GM12878 (cell line): Measurements from ENCODE around the gene ZNF814. TPM values are rescaled to one million over a fixed set of nuclear protein-coding genes. Genes with fewer than 3 reads are reported as not detected.

Experiments
- ATAC-seq: fragments of 200-7000 bp; cut with Tn5 transposase; 3 replicates; pipeline ENCODE4 v1.9.1; 2020; ENCODE audit warnings: mild to moderate bottlenecking, moderate library complexity
- BruUV-seq: library from RNA; stranded (reverse); fragments of 400-500 nt; replicated peaks from 2 replicates; lab custom pipeline; 2021; lab: Mats Ljungman, UMichigan
- CTCF ChIA-PET: fragments of 300-600 bp; sonication (Branson Sonifier 250); formaldehyde crosslinking; extraction: SDS; loops from one replicate; lab custom pipeline; 2021; ENCODE audit warnings: inconsistent platforms; lab: Yijun Ruan, JAX
- POLR2A ChIA-PET: fragments of 350-600 bp; formaldehyde crosslinking; extraction: SDS; loops from one replicate; lab custom pipeline; 2021; ENCODE audit warnings: inconsistent platforms; lab: Charles Lee
- RAD21 ChIA-PET: fragments of 300-600 bp; sonication (Branson Sonifier 250); formaldehyde crosslinking; loops from one replicate; lab custom pipeline; 2023; ENCODE audit warnings: antibody characterized with exemption; ENCODE audit not compliant: unreplicated experiment; lab: Charles Lee
- SMC1A ChIA-PET: fragments of 300-600 bp; sonication (Branson Sonifier 250); formaldehyde crosslinking; loops from one replicate; lab custom pipeline; 2023; ENCODE audit not compliant: unreplicated experiment, uncharacterized antibody; lab: Charles Lee
- DNase-seq: peaks from one replicate; pipeline ENCODE4 v3.0.0-alpha.2; 2011; ENCODE audit warnings: low read depth, low spot score
- FAIRE-seq: peaks from 3 replicates; lab custom pipeline; 2011; peaks lifted over from hg19 to GRCh38; lab: Jason Lieb, UNC
- H2AFZ ChIP-seq: 2 replicates; pipeline ENCODE4 v1.6.0; 2011; ENCODE audit warnings: low read depth, low read length, control low read depth; ENCODE audit not compliant: control insufficient read depth
- H3K27ac ChIP-seq: 2 replicates; pipeline ENCODE4 v1.5.1; 2011; ENCODE audit warnings: control low read depth; ENCODE audit not compliant: control insufficient read depth, insufficient read depth
- H3K27me3 ChIP-seq, 2 experiments: replicated peaks in 1 of 2; 2 replicates each; pipeline versions ENCODE4 v1.6.0 to v1.6.1; 2011; ENCODE audit warnings: low read length in 1 of 2; ENCODE audit not compliant: control insufficient read depth in 2 of 2, insufficient read depth in 2 of 2
- H3K36me3 ChIP-seq, 2 experiments: 2 replicates each; pipeline ENCODE4 v1.5.1; 2011; ENCODE audit warnings: low read length in 1 of 2; ENCODE audit not compliant: control insufficient read depth in 2 of 2, insufficient read depth in 2 of 2
- H3K4me1 ChIP-seq: 2 replicates; pipeline ENCODE4 v1.6.1; 2011; ENCODE audit warnings: mild to moderate bottlenecking, low read length, moderate library complexity, mixed read lengths; ENCODE audit not compliant: control insufficient read depth, insufficient read depth
- H3K4me2 ChIP-seq: 2 replicates; pipeline ENCODE4 v1.6.0; 2011; ENCODE audit warnings: control low read depth; ENCODE audit not compliant: control insufficient read depth, insufficient read depth
- H3K4me3 ChIP-seq: fragments of 200-600 bp; sonication (generic); 2 replicates; pipeline ENCODE4 v1.5.1; 2016
- H3K79me2 ChIP-seq: 2 replicates; pipeline ENCODE4 v1.6.0; 2011; ENCODE audit warnings: low read length; ENCODE audit not compliant: control insufficient read depth, insufficient read depth
- H3K9ac ChIP-seq: 2 replicates; pipeline ENCODE4 v1.8.0; 2011; ENCODE audit warnings: low read length, control low read depth, mixed read lengths; ENCODE audit not compliant: control insufficient read depth, insufficient read depth
- H3K9me3 ChIP-seq: replicated peaks from 3 replicates; pipeline ENCODE4 v1.5.1; 2011; ENCODE audit warnings: mild to moderate bottlenecking, low read length; ENCODE audit not compliant: control insufficient read depth, insufficient read depth
- H4K20me1 ChIP-seq: 2 replicates; pipeline ENCODE4 v1.6.0; 2011; ENCODE audit not compliant: control insufficient read depth, insufficient read depth
- CHD1 ChIP-seq: IDR thresholded peaks from 2 replicates; pipeline ENCODE4 v1.6.1; 2012; ENCODE audit warnings: low read depth, low read length, improper control_type of control experiment
- FOXM1 ChIP-seq: IDR thresholded peaks from 2 replicates; pipeline ENCODE4 v1.6.1; 2012; ENCODE audit warnings: low read depth, mild to moderate bottlenecking, inconsistent platforms, low read length, moderate library complexity
- KDM1A ChIP-seq: fragments of 200-600 bp; sonication (generic); IDR thresholded peaks from 2 replicates; pipeline ENCODE4 v1.6.1; 2016; ENCODE audit warnings: borderline replicate concordance
- MEF2A ChIP-seq: IDR thresholded peaks from 2 replicates; pipeline ENCODE4 v1.6.1; 2011; ENCODE audit warnings: low read depth, mild to moderate bottlenecking, low read length, moderate library complexity; ENCODE audit not compliant: insufficient read depth
- SRF ChIP-seq, 2 experiments: IDR thresholded peaks; 2 replicates each; pipeline ENCODE4 v1.6.1; 2011; ENCODE audit warnings: low read depth in 2 of 2, low read length in 2 of 2, mild to moderate bottlenecking in 1 of 2, moderate library complexity in 1 of 2
- TAF1 ChIP-seq: IDR thresholded peaks from 2 replicates; pipeline ENCODE4 v1.6.1; 2011; ENCODE audit warnings: mild to moderate bottlenecking, low read depth, low read length, borderline replicate concordance
- WRNIP1 ChIP-seq: IDR thresholded peaks from 2 replicates; pipeline ENCODE4 v1.6.1; 2011; ENCODE audit warnings: low read depth, low read length, improper control_type of control experiment, borderline replicate concordance
- WGBS: methylation state at CpG from one replicate; pipeline ENCODE4 v1.1.6; 2016; ENCODE audit warnings: low lambda C conversion rate; ENCODE audit not compliant: insufficient replicate concordance, insufficient coverage; ENCODE audit errors: missing lambda C conversion rate; 5-methylcytosine and 5-hydroxymethylcytosine counted together
- in situ Hi-C: fragments of 300-500 bp; cut with MboI; formaldehyde crosslinking; loops from 9 replicates; pipeline ENCODE4 v1.14.3; 2018; ENCODE audit warnings: mixed read lengths
- intact Hi-C: fragments of 100-400 bp; cut with micrococcal nuclease; formaldehyde crosslinking; loops from one replicate; pipeline ENCODE4 v1.14.2; 2022; ENCODE audit not compliant: unreplicated experiment
- polyA plus RNA-seq, 11 experiments: library from polyadenylated mRNA; depleted of rRNA in 4 of 11; unstranded in 6 of 11; stranded (reverse) in 5 of 11; fragments of >200 nt; fragmentation: Nextera tagmentation in 4 of 11; fragmentation: Illumina TruSeq in 1 of 11; extraction: Ambion mirVana in 4 of 11; extraction: Trizol in 1 of 11; gene quantifications; 1 replicate in 1 of 11; 2 replicates in 10 of 11; pipeline versions ENCODE4 v1.2.1 to v1.2.3, GENCODE V29; 2011 to 2016; ENCODE audit warnings: inconsistent platforms in 2 of 11, missing spikeins in 2 of 11, low read depth in 1 of 11
- total RNA-seq, 4 experiments: library from RNA; depleted of rRNA in 3 of 4; stranded (reverse); fragments of >200 nt in 3 of 4; fragmentation: Illumina TruSeq in 1 of 4; extraction: Trizol in 1 of 4; gene quantifications; 2 replicates each; pipeline versions ENCODE4 v1.2.1 to v1.2.3, GENCODE V29; 2013 to 2021
- TF ChIP-seq, protein P1 (sequence below): fragments of 450-650 bp; IDR thresholded peaks from 2 replicates; pipeline ENCODE4 v1.6.1; 2017; ENCODE audit warnings: mild to moderate bottlenecking, moderate library complexity
- TF ChIP-seq, protein P2 (sequence below): fragments of 450-650 bp; IDR thresholded peaks from 2 replicates; pipeline ENCODE4 v1.6.1; 2016; ENCODE audit warnings: mild to moderate bottlenecking
- TF ChIP-seq, protein P3 (sequence below): fragments of 450-650 bp; IDR thresholded peaks from 2 replicates; pipeline ENCODE4 v1.6.1; 2017; ENCODE audit warnings: borderline replicate concordance

ZNF814 gene
- total and polyA plus RNA-seq, 10 of the 15 experiments (the other 5 are each of a cell fraction or from before 2014, with no cell fraction given), result 10.9 to 31.0 (median 21.6) TPM

DNA sequence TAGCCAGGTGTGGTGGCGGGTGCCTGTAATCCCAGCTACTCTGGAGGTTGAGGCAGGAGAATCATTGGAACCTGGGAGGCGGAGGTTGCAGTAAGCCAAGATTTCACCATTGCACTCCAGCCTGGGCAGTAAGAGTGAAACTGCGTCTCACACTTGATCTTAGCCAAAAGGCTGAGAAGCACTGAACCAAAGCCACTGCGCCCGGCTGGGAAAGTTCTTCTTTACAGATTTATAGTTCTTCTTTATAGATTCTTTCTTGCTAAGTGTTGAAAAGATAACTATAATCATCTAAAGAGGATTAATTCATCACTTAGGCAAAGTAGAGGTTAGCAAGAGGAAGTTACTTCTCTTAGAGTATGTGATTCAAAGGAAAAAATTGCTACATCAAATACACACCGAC lies 16.4 kb upstream of the ZNF814 start:
- DNase-seq (no peak), ATAC-seq (peak; percentile 70), FAIRE-seq (no peak)
- no peak overlapping the region for H3K27ac ChIP-seq
- intact Hi-C loops, result no loop called here
- CTCF ChIA-PET, result interaction anchor here (0.9 to 1.3 kb wide), 2 partner anchors 11 to 440 kb away, joined by 3 to 5 read pairs; no protein-coding TSS in a partner anchor
- H3K36me3 ChIP-seq, result peaks cover 0 to 3% of the 10 kb centered on the region in 2 experiments; a peak in 3 of 4 replicates
- H3K9me3 ChIP-seq, result peaks cover 1% of the 10 kb centered on the region
- TF ChIP-seq, protein P1, sequence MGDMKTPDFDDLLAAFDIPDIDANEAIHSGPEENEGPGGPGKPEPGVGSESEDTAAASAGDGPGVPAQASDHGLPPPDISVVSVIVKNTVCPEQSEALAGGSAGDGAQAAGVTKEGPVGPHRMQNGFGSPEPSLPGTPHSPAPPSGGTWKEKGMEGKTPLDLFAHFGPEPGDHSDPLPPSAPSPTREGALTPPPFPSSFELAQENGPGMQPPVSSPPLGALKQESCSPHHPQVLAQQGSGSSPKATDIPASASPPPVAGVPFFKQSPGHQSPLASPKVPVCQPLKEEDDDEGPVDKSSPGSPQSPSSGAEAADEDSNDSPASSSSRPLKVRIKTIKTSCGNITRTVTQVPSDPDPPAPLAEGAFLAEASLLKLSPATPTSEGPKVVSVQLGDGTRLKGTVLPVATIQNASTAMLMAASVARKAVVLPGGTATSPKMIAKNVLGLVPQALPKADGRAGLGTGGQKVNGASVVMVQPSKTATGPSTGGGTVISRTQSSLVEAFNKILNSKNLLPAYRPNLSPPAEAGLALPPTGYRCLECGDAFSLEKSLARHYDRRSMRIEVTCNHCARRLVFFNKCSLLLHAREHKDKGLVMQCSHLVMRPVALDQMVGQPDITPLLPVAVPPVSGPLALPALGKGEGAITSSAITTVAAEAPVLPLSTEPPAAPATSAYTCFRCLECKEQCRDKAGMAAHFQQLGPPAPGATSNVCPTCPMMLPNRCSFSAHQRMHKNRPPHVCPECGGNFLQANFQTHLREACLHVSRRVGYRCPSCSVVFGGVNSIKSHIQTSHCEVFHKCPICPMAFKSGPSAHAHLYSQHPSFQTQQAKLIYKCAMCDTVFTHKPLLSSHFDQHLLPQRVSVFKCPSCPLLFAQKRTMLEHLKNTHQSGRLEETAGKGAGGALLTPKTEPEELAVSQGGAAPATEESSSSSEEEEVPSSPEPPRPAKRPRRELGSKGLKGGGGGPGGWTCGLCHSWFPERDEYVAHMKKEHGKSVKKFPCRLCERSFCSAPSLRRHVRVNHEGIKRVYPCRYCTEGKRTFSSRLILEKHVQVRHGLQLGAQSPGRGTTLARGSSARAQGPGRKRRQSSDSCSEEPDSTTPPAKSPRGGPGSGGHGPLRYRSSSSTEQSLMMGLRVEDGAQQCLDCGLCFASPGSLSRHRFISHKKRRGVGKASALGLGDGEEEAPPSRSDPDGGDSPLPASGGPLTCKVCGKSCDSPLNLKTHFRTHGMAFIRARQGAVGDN, result no peak
- TF ChIP-seq MEF2A, result no peak
- no peak for TF ChIP-seq WRNIP1
- no peak for TF ChIP-seq KDM1A
- TF ChIP-seq FOXM1, result no peak
- no peak for TF ChIP-seq SRF (IDR thresholded peaks at IDR 0.05; ENCODE audit: low read depth in 2 of 2, low read length in 2 of 2)
- no peak for TF ChIP-seq TAF1
- TF ChIP-seq, protein P2, sequence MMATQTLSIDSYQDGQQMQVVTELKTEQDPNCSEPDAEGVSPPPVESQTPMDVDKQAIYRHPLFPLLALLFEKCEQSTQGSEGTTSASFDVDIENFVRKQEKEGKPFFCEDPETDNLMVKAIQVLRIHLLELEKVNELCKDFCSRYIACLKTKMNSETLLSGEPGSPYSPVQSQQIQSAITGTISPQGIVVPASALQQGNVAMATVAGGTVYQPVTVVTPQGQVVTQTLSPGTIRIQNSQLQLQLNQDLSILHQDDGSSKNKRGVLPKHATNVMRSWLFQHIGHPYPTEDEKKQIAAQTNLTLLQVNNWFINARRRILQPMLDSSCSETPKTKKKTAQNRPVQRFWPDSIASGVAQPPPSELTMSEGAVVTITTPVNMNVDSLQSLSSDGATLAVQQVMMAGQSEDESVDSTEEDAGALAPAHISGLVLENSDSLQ, result no peak
- TF ChIP-seq, protein P3, sequence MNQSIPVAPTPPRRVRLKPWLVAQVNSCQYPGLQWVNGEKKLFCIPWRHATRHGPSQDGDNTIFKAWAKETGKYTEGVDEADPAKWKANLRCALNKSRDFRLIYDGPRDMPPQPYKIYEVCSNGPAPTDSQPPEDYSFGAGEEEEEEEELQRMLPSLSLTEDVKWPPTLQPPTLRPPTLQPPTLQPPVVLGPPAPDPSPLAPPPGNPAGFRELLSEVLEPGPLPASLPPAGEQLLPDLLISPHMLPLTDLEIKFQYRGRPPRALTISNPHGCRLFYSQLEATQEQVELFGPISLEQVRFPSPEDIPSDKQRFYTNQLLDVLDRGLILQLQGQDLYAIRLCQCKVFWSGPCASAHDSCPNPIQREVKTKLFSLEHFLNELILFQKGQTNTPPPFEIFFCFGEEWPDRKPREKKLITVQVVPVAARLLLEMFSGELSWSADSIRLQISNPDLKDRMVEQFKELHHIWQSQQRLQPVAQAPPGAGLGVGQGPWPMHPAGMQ, result no peak
- TF ChIP-seq CHD1, result no peak
- no peak overlapping the region for H3K9ac ChIP-seq
- POLR2A ChIA-PET, result no interaction called here
- no peak overlapping the region for H2AFZ ChIP-seq
- SMC1A ChIA-PET, result interaction anchor here (1.2 kb wide), 1 partner anchor 167 kb away, joined by 3 read pairs; no protein-coding TSS in a partner anchor
- H3K4me3 ChIP-seq, result no peak overlapping the region
- RAD21 ChIA-PET, result no interaction called here
- no peaks in the 10 kb centered on the region for H3K79me2 ChIP-seq
- no peaks in the 10 kb centered on the region for H4K20me1 ChIP-seq
- 0 out of 2 replicates have a peak overlapping the region, but pooled peaks have one; percentile 17 for H3K4me2 ChIP-seq
- 47% methylated on average over 6 of the region's 6 CpGs for WGBS
- no TSS peak for BruUV-seq
- H3K27me3 ChIP-seq, result no peaks in the 10 kb centered on the region
- in situ Hi-C loops, result no loop called here
- no peaks in the 10 kb centered on the region for H3K4me1 ChIP-seq
